ENCODE results near the gene ZC3H12C.

ZC3H12C gene

DNA sequence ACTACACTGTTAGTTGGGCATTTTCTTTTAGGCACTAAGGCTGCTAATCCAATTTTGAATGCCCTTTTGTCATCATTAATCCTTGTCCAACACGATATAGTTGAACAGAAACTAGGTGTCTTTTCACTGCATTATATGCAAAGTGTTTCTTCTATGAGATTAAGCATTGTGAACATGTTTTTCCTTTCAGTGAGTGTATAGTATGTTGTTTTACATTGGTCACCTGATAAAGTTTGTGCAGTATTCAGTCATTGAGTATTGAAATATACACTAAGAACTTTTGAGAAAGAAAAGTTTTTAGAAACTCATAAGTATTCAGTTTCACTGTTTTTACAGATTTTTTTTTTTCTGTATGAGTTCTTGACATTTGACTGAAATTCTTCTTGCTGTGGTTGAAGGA is 59.0 kb downstream of the ZC3H12C start:
- DNase-seq (ENCODE audit: low spot score) = no peak

DNA sequence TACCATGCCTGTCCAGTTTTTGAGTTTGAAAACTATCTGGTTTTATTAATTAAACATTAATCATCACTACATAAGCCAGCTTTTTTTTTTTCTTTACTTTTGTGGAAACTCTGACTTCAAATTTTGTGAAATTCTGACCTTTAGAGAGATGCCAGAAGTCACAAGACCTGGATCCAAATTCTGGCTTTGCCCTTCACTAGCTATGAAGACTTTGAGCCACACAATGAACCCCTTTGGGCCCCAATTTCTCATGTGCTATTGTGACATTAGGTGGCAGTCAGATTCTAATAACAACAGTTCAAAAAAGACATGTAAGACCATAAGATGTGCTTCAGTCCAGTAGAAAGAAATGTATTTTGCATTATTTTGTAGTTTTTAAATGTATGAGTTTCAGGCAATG is 60.3 kb downstream of the ZC3H12C start:
- DNase-seq (ENCODE audit: low spot score) = no peak

DNA sequence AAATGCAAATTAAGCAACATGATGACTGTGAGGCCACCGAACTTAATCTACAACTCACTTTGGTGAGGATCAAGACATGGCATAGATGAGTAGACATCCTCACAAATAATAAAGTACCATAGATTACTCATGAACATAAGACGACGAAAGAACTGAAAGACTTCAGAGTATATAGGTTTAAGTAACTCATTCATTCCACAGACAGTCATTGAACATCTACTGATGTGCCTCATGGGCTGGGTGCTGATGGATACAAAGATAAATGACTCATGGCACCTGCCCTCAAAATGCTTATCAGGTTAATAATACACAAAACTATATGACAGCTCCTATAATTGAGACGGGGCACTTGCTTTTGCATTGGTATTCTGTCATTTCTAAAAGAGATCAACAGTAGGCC is 63.3 kb downstream of the ZC3H12C start:
- DNase-seq (ENCODE audit: low spot score) = no peak

DNA sequence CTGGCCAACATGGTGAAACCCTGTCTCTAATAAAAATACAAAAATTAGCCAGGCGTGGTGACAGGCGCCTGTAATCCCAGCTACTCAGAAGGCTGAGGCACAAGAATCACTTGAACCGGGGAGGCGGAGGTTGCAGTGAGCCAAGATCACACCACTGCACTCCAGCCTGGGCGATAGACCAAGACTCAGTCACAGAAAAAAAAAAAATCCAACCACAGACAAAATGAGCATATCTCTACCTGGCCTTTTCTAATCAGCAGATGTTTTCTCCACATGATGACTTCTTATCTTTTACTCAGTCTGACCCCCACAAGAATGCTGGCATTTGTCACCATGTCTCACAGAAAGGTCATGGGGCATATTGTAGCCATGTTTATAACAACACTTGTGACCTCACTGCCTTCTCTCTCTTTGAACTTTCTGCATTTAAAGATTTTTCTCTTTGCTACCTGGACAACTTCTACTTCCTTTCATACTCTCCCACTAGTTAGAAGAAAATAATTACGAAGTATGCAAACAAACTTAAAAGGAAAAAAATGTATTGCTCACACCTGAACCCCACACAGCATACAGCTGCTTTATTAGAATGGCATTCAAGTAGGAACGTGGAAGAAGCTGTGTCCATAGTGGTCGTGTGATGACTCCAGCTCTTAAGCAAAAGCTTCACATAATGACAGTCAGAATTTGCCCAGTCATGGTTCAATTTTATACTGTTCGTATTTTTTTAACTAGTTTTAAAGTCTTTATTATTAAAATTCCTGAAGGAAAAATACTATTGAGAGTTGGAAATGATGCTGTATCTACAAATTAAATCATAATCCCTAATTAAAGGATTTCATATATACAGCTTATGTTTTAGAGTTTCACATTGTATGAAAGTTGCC is 65.4 kb downstream of the ZC3H12C start:
- DNase-seq (ENCODE audit: low spot score) = no peak

DNA sequence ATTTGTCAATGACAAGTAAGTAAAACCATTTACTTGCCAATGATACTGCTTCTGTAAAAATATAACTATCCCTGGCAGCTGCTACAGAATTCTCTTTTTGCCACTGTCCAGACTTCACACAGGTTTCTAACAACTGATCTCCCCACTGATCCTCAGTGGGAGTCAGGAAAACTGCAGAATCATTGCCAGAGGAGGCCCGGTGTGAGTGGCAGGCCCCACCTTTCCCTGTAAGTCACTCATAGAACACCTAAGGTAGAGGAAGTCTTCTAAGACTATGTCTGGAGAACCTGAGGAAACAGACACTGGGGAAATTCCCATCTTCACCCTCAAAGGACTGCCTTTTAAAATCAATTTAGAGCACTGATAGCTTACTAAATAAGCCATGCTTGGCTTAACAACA is 66.3 kb downstream of the ZC3H12C start:
- no peak for DNase-seq (ENCODE audit: low spot score)

DNA sequence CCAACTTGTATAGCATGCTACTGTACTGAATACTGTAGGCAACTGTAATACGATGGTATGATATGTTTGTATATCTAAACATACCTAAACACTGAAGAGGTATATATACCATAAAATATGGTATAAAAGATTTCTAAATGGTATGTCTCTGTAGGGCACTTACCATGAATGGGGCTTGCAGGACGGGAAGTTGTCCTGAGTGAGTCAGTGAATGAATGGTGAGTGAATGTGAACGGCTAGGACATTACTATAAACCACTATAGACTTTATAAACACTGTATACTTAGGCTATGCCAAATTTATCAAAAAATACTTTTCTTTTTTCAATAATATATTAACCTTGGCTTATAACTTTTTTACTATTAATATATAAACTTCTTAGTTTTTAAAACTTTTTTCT is 66.8 kb downstream of the ZC3H12C start:
- DNase-seq (ENCODE audit: low spot score) = no peak

DNA sequence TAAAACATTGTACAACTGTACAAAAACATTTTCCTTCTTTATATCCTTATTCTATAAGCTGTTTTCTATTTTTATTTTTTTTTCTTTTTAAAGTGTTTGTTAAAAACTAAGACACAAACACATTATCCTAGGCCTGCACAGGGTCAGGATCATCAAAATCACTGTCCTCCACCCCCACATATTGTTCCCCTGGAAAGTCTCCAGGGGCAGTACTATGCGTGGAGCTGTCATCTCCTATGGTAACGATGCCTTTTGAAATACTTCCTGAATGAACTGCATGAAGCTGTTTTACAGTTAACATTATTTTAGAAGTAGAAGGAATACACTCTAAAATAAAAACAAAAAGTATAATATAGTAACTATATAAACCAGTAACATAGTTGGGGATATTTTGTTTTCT is 67.2 kb downstream of the ZC3H12C start:
- DNase-seq (ENCODE audit: low spot score) = no peak

DNA sequence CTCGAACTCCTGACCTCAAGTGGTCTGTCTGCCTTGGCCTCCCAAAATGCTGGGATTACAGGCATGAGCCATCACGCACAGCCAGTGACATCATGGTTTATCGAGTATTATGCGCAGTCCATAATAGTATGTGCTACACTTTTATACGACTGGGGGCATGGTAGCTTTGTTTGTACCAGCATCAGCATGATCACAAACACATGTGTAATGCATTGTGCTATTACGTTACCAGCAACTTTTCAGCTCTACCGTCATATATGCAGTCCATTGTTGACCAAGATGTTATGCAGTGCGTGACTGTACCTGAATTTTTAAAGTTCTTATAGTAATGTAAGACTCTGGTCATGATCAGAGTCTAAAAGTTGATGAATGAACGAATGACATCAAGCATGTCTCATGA is 67.9 kb downstream of the ZC3H12C start:
- no peak for DNase-seq (ENCODE audit: low spot score)

DNA sequence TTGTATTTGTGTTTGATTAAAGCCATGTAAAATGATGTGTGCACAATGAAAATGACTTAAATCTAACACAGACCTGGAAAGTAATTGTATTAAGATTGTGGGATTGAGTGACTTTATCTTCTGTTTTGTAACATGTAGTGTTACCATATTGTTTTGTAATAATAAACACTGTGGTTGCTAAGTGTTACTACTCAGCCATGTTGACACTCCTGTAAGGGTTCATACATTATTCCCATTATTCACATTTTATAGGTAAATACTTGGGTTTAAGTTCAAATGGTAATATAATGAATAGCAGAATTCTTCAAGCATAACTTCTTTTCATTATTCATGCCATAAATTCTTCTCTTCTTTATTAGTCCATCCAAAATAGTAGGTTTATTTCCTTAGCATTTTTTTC is 69.0 kb downstream of the ZC3H12C start:
- DNase-seq (ENCODE audit: low spot score) = no peak

DNA sequence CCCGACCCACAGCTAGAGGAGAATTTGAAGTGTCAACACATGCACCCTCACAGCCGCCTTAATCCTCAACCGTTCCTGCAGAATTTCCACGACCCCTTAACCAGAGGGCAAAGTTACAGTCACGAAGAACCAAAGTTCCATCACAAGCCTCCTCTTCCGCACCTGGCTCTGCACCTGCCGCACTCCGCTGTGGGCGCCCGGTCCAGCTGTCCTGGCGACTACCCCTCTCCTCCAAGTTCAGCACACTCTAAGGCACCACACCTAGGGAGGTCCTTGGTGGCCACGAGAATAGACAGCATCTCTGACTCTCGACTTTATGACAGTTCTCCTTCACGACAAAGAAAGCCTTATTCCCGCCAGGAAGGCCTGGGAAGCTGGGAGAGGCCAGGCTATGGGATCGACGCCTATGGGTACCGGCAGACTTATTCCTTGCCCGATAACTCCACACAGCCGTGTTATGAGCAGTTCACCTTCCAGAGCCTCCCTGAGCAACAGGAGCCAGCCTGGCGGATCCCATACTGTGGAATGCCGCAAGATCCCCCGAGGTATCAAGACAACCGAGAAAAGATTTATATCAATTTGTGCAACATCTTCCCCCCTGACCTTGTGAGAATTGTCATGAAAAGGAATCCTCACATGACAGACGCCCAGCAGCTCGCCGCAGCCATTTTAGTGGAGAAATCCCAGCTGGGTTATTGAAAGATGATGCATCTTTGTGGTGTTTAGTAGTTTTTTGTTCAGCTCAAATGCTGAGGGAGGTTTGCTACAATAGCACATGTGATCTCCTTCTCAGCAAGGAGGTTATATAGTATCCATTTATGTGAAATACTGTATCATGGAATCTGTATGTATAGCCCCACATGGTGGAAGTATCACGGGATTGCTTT is 72.1 kb downstream of the ZC3H12C start:
- DNase-seq (ENCODE audit: low spot score) = no peak

DNA sequence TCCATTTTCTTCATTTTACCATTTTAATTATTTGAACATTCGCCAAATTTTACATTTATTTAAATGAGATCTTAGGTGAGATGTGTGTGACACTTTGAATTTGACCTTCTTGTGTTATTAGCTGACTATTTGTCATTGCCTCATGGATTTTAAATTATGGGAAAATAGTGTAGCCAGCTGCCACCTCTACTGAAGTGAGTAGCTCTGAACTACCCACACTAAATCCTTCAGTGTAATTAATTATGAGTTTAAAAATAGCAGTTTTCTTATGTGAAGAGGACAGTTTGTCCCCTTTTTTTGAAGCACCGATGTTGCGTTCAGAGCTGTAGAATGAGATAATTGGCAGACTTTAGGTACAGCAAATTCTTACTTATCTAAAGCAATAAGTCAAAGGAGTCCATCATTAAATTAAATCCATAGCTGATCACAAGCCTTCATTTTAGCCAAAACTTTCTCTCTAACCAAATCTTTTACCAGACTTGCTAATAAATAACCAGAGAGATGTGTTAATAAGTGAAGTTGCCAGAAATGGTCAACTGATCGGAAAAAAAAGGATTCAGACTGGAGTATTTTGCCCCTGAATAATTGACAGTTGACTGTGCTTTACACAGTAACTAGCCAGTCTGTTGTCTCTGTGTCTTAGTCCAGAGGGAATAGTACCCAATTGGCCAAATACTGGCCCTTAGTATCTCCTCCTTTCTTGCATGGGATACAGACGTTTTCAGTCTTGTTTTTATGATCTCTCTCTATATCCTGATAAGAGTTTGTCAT is 75.0 kb downstream of the ZC3H12C start:
- DNase-seq (ENCODE audit: low spot score) = no peak

DNA sequence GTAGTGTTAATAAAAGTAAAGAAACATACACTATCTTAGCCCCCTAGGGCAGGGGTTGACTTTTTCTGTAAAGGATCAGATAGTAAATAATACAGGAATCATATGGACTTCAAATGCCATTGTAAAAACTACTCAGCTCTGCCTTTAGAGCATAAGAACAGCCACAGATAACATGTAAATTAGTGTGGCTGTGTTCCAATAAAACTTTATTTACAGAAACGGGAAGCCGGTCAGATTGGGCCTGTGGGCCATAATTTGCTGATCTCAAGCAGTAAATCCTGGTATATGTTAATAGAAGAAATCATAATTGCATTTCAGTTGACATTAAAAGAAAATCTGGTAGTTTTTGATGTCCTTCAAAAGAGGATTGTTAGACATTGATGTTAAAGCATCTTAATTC is 76.5 kb downstream of the ZC3H12C start:
- no peak for DNase-seq (ENCODE audit: low spot score)

DNA sequence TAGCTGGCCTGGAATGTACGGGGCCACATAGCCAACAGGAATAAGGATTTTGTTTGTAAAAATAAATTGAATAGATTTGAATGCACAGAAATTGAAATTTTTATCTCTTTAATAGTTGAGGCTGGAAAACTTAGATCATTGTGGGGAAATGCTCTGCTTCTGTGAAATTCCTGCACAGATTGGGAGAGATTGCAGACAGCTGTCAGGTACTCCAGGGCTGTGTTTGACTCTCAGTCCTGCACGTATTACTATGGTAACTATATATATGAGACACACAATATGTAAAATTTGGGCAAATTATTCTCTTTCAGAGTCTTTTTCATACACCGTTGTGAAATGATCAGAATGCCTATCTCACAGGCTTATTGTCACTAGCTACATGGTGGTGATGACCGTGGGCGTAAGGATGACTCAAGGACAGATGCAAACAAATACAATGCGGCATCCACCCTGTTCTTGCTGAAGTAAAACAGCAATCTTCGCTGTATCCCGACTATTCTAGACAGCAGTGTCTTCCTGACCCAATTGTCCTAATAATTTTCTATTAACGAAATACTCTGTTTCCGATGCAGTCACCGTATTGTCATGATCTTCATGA is 79.4 kb downstream of the ZC3H12C start:
- DNase-seq (ENCODE audit: low spot score) = no peak

DNA sequence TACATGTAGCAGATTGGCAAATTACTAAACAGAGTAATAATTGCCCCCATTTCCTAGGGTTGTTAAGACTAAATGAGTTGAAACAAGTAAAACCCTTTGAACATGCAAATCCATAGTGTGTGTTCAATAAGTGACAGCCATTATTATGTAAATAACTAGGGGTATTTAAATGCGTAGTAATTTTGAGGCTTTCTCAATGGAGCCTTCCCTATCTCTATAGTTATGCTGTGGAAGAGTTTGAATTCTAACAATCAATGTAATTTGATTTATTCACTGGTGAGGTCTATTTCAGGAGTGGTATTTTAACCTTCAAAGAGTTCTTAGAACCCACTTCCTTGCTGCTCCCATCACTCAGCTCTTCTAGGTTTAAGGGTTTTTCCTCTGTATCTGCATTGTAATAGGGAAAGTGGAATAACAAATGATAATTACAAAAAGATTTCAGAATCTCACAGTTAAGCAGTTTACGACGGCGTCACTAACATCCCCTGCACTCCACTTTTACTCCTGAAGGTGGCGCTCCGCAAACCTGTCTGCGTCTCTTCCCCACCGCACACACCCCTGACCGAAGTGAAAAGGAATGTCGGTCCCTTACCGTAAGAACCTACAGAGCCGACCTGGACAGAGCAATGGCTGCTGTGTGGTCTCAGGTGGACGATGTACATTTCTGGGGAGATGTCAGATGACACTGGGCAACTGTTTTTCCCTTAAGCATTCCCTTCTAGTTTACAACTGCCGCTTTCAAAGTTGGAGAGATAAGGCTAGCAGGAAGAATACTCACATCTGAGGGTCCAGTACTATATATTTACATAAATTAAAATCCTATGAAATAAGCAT is 80.8 kb downstream of the ZC3H12C start:
- peak; percentile 58 for DNase-seq (ENCODE audit: low spot score)

DNA sequence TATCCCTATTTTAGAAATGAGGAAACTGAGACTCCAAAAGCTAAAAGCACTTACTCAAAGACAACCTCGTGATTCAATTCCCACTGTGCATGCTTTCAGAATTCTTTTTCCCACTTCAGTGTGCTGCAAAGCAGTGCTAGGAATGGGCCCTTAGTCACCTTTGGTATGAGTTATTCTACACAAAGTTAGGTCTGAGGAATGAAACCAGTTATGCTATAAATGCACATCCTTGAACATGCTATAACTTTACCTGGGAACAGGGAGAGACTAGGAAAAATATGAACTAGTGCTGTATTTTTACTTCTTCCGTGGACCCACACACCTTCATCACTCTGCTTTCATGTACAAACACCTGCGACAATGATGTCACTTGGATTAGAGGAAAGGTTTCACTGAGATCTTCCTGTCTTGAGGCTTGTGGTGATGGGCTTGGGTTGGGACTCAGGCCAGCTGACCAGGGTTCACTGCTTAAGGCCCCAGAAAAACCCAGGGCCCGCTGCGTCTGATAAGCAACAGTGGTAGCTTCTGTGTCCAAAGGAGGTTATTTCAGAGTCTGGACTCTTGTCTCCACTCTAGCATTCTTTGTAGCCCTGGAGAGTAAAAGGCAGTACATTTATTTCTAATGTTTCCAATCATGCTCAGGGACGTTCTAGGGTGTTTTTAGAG is 81.6 kb downstream of the ZC3H12C start:
- DNase-seq (ENCODE audit: low spot score) = no peak

DNA sequence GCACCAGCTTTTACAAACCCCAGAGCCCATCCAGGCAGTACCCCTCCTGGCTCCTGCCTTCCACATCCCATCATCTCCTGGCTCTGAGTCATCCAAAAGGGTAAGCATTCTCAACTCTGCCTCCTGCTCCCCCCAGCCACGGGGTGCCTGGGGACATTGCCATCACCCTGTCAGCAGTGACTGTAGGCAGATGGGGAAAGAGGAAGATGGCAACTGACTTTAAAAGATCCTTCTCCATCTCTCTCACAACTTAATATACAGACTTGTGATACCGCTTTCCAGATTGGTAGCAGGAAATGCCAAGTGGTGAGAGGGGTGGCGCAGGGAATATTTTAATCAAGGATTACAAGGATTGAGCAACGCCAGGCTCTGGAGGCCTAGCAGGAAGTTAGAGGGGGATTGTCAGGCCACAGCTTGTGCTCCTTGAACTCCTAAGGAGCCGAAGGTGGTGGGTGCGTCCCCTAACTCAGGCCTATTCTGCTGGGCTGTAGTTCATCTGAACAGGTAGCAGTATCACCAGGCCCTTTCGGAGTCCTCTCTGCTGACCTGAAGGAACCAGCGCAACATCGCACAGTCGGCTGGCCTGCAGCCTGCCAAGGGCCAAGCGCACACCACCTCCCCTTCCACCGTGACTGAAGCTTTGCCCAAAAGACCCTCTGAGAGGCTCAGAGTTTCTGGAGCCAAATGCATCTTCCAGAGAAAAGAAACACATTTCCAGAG is 83.3 kb downstream of the ZC3H12C start:
- DNase-seq (ENCODE audit: low spot score) = no peak

DNA sequence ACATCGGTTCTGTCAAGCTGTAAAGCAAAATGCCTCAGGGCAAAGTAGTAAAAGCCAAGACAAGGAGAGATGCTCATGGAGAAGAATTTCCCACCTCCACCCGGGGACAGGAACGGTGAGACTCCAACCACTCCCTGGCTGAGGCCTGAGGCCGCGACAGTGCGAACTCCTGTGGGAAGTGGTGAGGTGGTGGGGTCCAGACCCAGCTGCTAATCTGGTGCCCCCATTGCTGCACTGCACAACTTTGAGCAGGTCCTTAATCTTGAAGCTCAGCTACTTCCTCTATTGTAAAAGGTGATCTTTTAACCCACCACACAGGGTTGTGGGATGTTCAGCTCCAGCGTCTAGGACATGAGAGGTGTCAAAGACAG is 83.9 kb downstream of the ZC3H12C start:
- DNase-seq (ENCODE audit: low spot score) = no peak

DNA sequence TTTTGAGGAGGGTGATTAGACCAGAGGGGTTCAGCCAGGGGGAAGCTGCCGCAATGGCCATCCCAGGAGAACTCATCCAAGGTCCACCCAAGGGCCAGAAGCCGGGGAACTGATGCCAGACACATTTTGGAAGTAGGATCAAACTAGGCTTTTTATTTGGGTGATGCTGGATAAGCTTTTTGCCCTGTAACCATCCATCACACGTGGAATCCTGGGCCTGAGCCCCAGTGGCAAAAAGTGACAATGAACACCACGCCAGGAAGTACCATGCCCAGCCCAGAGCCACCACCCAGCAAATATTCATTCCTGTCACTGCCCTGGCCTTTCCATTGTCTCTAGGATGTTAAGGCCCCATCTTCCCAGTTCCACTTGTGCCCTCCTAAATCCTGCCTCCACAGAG is 85.9 kb downstream of the ZC3H12C start:
- no peak for DNase-seq (ENCODE audit: low spot score)

DNA sequence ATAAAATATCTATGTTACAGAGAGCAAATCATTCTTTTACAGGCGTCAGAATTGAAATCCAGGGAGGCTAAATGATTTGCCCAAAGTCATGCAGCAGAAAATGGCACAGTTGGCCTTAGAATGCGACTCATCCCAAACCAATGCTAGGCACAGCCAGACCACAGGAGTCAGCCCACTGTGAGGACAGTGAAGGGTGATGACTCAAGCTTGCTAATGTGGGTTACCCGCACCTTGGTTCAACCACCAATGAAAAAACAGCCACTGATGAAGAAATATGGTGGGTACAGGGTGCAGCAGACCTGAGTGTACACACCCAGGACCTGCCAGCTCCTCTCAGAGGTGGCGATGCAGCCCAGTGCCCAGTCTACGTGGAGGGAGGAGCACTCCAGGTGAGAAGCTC is 89.7 kb downstream of the ZC3H12C start:
- DNase-seq (ENCODE audit: low spot score) = no peak

DNA sequence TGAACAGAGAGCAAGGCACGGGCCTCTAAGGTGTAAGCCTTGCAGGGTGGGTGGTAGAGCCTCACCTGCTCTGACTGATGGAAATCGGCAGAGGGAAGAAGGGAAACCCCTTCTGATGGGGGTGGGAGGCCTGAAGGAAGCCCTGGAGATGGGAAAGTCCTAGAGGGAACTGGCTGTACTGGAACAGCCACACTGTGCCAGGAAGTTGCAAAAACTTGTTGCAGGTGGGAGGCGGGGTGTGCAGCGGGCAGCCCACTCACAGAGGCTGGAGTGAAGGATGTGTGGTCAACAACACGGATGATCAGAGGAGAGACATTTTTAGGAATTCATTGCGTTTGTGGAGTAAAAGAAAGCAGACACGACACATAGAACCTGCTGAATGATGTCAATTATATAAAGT is 91.3 kb downstream of the ZC3H12C start:
- no peak for DNase-seq (ENCODE audit: low spot score)
